Thyroid gland (tissue), 4 donors: ENCODE data around the gene SWSAP1. TPM values are rescaled to one million over a fixed set of nuclear protein-coding genes. Genes with fewer than 3 reads are reported as not detected.

ENCODE experiments used
- DNase-seq, 2 donors: peaks; one replicate each; pipeline ENCODE4 v3.0.0-alpha.2; 2019
- H3K27ac ChIP-seq, 3 donors: fragments of 200-600 bp; sonication (generic); 1 replicate in 2 of 3; 2 replicates in 1 of 3; pipeline ENCODE4 v1.5.1; 2016 to 2019; ENCODE audit warnings: mild to moderate bottlenecking in 1 of 3, moderate library complexity in 1 of 3
- H3K27me3 ChIP-seq: fragments of 200-600 bp; sonication (generic); one replicate; pipeline ENCODE4 v1.5.1; 2019
- H3K36me3 ChIP-seq, 2 donors: fragments of 200-600 bp; sonication (generic); one replicate each; pipeline ENCODE4 v1.5.1; 2016 to 2019
- H3K4me1 ChIP-seq, 2 donors: fragments of 200-600 bp; sonication (generic); one replicate each; pipeline ENCODE4 v1.5.1; 2017 to 2019
- H3K4me3 ChIP-seq, 3 donors: fragments of 200-600 bp; sonication (generic); replicated peaks in 1 of 3; 1 replicate in 2 of 3; 2 replicates in 1 of 3; pipeline ENCODE4 v1.5.1; 2016; ENCODE audit warnings: mild to moderate bottlenecking in 1 of 3
- H3K9me3 ChIP-seq: fragments of 200-600 bp; sonication (generic); one replicate; pipeline ENCODE4 v1.5.1; 2017
- POLR2A ChIP-seq, 2 donors: fragments of 450-650 bp; IDR thresholded peaks; one replicate each; pipeline ENCODE4 v1.6.1; 2017; ENCODE audit warnings: antibody characterized with exemption in 2 of 2, mild to moderate bottlenecking in 2 of 2, moderate library complexity in 1 of 2
- WGBS, 2 donors: methylation state at CpG; one replicate each; pipeline ENCODE4 v1.1.5; 2017; 5-methylcytosine and 5-hydroxymethylcytosine counted together
- intact Hi-C: fragments of 100-400 bp; cut with DNase I; formaldehyde crosslinking; loops from one replicate; pipeline ENCODE4 v1.15.1; 2023
- total RNA-seq, 4 donors: library from RNA; depleted of rRNA; stranded (reverse); fragments of >200 nt; gene quantifications; one replicate each; pipeline ENCODE4 v1.2.3, GENCODE V29; 2016
- TF ChIP-seq, protein P1 (sequence below), 6 experiments: fragments of 200-600 bp in 3 of 6; fragments of 450-650 bp in 3 of 6; sonication (generic) in 3 of 6; IDR thresholded peaks; one replicate each; pipeline ENCODE4 v1.5.1; 2016 to 2019; ENCODE audit warnings: antibody characterized with exemption in 6 of 6, mild to moderate bottlenecking in 2 of 6, inconsistent platforms in 1 of 6, moderate library complexity in 1 of 6

Gene SWSAP1, protein sequence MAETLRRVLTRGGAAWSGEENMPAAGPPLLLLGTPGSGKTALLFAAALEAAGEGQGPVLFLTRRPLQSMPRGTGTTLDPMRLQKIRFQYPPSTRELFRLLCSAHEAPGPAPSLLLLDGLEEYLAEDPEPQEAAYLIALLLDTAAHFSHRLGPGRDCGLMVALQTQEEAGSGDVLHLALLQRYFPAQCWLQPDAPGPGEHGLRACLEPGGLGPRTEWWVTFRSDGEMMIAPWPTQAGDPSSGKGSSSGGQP
- 1 to 10 TPM; 2.3 to 4.3 (median 3.4) TPM for total RNA-seq

DNA sequence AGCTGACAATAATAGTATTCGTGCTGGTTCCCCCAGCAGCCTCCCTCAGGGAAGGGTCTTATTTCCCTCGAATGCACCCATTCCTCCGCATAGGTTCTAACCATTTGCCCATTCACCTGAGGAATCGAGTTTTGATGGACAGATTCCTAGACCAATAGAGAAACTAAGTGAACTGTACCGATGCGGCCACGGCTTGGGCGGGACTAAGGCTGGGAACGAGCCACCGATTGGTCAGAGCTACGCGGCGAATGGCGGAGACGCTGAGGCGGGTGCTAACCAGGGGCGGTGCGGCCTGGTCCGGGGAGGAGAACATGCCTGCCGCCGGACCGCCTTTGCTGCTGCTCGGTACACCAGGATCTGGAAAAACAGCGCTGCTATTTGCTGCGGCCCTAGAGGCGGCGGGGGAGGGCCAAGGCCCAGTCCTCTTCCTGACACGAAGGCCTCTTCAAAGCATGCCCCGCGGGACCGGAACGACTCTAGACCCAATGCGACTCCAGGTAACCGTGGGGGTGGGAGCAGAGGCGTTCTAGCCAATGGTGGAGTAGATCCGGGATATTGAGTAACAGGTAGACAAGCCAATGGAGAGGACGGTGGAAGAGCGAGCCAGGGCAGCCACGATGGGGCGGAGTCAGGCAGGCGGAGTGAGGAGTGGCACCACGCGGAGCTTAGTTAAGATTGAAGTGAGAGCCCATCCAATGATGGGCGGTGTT is at the start of gene SWSAP1:
TSS of gene SWSAP1 (plus strand) at position 234 of the 710 bp plus-strand sequence. CDS start at position 249, 15 bp downstream.
- intact Hi-C loops = no loop called here
- peak; percentile 99 for DNase-seq
- peak within 1 kb of the TSS; percentile 4 to 59 (median 29) for H3K4me3 ChIP-seq
- WGBS, 2 donors = 0 to 1% methylated on average over 37 of the region's 44 CpGs
- H3K36me3 ChIP-seq = no peaks in the 10 kb centered on the region
- H3K4me1 ChIP-seq = peaks cover 22 to 41% of the 10 kb centered on the region in 2 donors
- H3K27ac ChIP-seq = peak within 1 kb of the TSS; percentile 89 to 95 (median 92)
- TF ChIP-seq, protein P1, sequence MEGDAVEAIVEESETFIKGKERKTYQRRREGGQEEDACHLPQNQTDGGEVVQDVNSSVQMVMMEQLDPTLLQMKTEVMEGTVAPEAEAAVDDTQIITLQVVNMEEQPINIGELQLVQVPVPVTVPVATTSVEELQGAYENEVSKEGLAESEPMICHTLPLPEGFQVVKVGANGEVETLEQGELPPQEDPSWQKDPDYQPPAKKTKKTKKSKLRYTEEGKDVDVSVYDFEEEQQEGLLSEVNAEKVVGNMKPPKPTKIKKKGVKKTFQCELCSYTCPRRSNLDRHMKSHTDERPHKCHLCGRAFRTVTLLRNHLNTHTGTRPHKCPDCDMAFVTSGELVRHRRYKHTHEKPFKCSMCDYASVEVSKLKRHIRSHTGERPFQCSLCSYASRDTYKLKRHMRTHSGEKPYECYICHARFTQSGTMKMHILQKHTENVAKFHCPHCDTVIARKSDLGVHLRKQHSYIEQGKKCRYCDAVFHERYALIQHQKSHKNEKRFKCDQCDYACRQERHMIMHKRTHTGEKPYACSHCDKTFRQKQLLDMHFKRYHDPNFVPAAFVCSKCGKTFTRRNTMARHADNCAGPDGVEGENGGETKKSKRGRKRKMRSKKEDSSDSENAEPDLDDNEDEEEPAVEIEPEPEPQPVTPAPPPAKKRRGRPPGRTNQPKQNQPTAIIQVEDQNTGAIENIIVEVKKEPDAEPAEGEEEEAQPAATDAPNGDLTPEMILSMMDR (IDR thresholded peaks at IDR 0.05) = no peak
- TF ChIP-seq POLR2A (IDR thresholded peaks at IDR 0.05) = peak in 1 of 2 donors; percentile 62
- H3K27me3 ChIP-seq = no peaks in the 10 kb centered on the region
- H3K9me3 ChIP-seq = no peaks in the 10 kb centered on the region

GRCh38 chr19:11324748-11325389 is 49.6 kb upstream of the SWSAP1 start:
- H3K4me3 ChIP-seq = no peak overlapping the region
- no peaks in the 10 kb centered on the region for H3K9me3 ChIP-seq
- H3K27me3 ChIP-seq = no peaks in the 10 kb centered on the region
- 77 to 83% methylated on average over 9 to 11 of the region's 17 CpGs for WGBS, 2 donors
- peak overlapping the region; percentile 3 to 86 (median 80) for H3K27ac ChIP-seq
- peak in 1 of 2 donors; percentile 12 for DNase-seq
- peaks cover 0 to 18% of the 10 kb centered on the region in 2 donors for H3K36me3 ChIP-seq
- H3K4me1 ChIP-seq = peaks cover 35 to 42% of the 10 kb centered on the region in 2 donors
- TF ChIP-seq, protein P1 (IDR thresholded peaks at IDR 0.05) = no peak
- TF ChIP-seq POLR2A (IDR thresholded peaks at IDR 0.05) = no peak
- intact Hi-C loops = no loop called here

DNA sequence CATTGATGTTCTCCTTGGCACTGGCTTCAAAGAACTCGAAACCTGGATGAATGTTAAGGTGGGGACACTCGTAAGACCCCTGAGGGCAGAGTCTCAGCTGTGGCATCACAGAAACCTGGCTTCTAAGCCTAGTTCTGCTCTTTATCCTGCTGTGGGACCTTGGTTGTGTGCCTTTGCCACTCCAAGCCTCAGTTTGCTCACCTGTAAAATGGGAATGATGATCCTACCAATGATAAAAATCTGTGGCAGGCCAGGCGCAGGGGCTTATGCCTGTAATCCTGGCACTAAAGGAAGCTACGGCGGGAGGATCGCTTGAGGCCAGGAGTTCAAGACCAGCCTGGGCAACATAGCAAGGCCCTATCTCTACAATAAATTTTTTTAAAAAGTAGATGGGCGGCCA is 48.9 kb upstream of the SWSAP1 start:
- peaks cover 35 to 42% of the 10 kb centered on the region in 2 donors for H3K4me1 ChIP-seq
- DNase-seq = no peak
- intact Hi-C loops = no loop called here
- TF ChIP-seq POLR2A (IDR thresholded peaks at IDR 0.05) = no peak
- TF ChIP-seq, protein P1 (IDR thresholded peaks at IDR 0.05) = no peak
- peaks cover 0 to 24% of the 10 kb centered on the region in 2 donors for H3K36me3 ChIP-seq
- H3K4me3 ChIP-seq = no peak overlapping the region
- no peaks in the 10 kb centered on the region for H3K27me3 ChIP-seq
- 94 to 97% methylated on average over 7 of the region's 7 CpGs for WGBS, 2 donors
- no peaks in the 10 kb centered on the region for H3K9me3 ChIP-seq
- no peak overlapping the region for H3K27ac ChIP-seq

- Histone ChIP-seq H3K4me1 (peaks cover 0 to under 1% of the 10 kb centered on the region in 2 donors), H3K27ac (no peak overlapping the region), H3K4me3 (no peak overlapping the region), H3K9me3 (no peaks in the 10 kb centered on the region), H3K27me3 (no peaks in the 10 kb centered on the region), H3K36me3 (peaks cover 20 to 49% of the 10 kb centered on the region in 2 donors)
- TF ChIP-seq, protein P1 (IDR thresholded peaks at IDR 0.05) = no peak
- intact Hi-C loops = no loop called here
- no peak for DNase-seq
- WGBS, 2 donors = 81 to 93% methylated on average over 4 of the region's 4 CpGs
Measured at GRCh38 chr19:11330127-11330526, 44.3 kb upstream of the SWSAP1 start.
